Activated CD8-positive, alpha-beta memory T cell treated with anti-CD3 and anti-CD28 coated beads, Interleukin-2, amount 50 U/mL, for 48 hours (primary cell): ENCODE results near the gene TFEC.
"Not testable (repeated sequence)": the region's sequence is repeated elsewhere in the genome, so short reads cannot be mapped to it uniquely, and the experiment has no call there.

ENCODE experiments used
- DNase-seq: peaks from one replicate; pipeline ENCODE4 v3.0.0-alpha.2; 2020

Gene TFEC

GRCh38 chr7:115987486-115987885, 43.1 kb downstream of the TFEC start:
- no peak for DNase-seq

DNA sequence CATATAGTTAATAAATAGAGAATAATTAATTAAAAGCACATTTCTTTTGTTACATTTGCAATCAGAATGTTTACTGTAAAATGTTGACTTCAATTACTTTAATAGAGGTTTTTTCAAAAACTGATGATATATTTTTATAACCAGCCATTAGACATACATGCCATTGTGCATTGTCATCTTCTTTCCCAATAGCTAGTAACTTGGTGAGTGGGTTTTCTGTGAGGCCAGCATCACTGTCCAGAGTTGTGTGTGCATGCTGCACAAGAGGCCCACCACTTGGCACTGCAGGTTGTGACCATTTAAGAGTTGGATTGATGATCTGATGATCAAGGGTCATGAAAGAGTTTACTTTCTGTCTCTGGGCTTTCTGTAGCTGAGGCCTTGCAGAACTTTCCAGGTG, 46.5 kb downstream of the TFEC start:
- DNase-seq: no peak

DNA sequence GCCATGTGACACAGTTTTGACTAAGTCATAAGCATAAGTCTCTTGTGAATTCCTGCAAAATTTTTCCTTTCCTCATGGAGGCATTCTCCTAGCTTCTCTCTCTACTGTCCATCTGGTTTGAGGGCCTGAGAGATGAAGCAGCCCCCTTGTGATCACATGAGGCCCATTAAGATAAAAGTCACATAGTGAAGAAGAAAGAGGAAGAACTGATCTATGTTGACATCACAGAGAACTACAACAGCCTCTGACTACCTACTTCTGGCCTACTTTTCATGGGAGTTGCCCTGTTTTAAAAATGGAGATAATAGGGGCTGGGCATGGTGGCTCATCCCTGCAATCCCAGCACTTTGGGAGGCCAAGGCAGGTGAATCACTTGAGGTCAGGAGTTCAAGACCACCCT, 50.4 kb downstream of the TFEC start:
- DNase-seq: no peak

DNA sequence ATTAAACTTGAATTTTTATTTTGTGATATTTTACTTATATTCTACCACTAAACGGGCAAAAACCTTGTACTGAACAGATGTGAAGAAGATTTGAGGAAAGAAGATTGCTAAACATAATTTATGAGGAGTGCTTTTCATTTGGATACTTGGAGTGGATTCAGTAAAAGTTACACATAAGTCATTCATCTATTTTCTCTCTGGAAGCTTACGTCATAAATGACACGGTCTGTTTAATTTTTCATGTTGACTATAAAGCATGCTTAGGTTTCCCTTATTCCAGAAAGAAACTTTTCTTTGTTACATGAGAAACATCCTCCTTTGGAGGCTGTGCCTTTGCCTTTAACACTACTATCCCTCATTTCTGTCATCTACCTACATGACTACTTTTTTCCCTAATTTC, 53.9 kb downstream of the TFEC start:
- DNase-seq: no peak

DNA sequence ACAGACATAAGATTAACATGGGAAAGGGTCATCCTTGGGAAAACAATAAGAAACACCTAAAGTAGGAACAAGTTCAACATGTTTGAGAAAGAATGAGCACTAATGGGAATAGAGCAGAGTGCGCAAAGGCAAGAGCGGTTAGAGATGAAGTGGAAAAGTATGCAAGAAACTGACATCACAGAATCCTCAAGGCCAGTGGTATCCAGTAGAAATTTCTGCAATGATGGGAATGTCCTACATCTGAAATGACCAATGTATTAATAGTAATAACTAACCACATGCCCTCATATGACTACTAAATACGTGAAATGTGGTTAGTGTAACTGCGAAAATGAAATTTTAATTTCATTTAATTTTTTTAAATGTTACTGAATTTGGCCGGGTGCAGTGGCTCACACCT, 54.8 kb downstream of the TFEC start:
- DNase-seq: no peak

- no peak for DNase-seq
Measured at GRCh38 chr7:115973406-115973805, 57.2 kb downstream of the TFEC start.

DNA sequence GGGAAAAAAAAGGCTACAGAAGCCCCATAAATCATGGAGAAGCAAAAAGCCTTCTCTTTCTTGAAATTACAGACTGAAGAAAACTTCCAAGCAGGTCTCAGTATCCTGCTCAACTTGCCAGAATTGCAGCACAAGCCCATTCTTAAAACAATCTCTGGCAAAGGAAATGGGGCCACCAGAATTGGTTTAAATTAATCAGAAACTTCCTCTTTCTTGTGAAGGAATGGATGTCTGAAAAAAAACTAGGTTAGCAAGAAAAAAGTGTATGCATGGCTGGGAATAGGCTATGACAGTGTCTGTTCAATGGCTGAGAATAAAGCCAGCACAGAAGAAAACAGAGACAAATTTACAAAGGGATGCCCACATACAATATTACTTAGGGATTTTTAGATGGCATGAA, 59.1 kb downstream of the TFEC start:
- DNase-seq: no peak

DNA sequence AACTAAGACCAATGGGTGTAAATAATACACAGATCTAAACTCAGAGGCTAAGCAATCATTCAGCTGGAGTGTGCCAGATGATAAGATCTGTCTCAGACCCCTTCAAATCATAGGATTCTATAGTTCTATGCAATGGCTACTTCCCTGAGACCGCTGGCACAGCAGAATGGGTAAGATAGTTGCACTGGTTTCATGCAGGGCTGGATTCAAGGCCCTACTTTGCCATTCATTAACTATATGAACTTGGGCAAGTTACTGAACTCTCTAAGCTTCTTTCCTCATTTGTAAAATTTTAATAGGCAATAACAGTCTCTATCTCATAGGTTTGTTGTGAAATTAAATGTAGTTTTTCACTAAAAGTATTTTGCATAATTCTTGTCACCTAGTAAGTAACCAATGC, 62.0 kb downstream of the TFEC start:
- DNase-seq: no peak

DNA sequence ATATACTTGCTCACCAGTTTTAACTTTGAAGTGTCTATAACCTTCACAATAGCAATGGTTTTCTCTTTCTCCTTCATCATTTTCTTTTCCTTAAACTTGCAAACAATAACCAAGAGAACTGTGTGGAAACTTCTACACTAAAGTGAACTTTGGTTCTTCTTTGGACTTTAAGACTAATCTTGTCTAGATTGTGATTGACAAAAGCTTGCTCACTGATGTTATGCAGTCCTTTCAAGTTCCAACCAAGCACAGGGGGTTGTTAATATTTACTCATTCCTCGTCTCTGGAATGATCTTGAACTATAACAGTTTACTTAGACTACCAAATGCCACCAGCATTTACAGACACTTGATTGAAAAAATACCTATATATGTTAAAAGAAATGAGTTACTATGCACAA, 62.4 kb downstream of the TFEC start:
- DNase-seq: no peak

GRCh38 chr7:115965796-115966475, 64.6 kb downstream of the TFEC start:
- no peak for DNase-seq

DNA sequence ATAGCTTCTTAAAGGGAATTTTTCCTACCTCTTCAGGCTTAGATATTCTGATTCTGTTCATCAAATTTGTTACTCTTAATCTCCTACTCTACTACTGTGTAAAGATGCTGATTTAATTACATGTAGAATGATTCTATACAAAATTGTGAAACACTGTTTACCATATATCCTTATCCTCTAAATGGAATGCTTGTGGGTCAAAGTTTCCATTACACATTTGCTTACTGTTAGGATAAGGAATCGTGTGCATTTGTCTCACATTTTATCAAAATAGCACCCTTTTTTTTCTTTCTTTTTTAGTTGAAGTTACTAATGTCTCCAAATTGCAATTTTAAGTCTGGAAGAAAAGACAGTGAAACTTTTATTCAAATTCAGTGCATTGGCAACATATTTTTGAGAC, 65.3 kb downstream of the TFEC start:
- no peak for DNase-seq

DNA sequence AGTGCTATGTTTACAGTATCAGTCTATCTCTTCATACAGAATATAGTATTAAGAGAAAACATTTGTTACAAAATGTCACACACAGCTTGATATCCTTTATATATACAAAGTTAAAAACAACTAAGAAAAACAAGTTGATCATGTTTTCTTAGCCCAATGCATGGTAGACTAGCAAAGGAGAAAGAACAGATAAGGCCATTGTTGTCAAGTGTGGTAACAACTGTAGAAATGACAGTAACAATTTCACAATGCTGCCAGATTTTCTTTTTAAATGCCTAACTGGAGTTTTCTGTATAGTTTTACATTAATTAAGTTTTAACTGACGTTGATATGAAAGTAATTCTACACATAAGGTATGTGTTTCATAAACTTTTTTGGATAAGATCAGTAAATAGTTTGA, 65.8 kb downstream of the TFEC start:
- DNase-seq: no peak

GRCh38 chr7:115962340-115962739, 68.2 kb downstream of the TFEC start:
- DNase-seq: no peak

GRCh38 chr7:115953592-115954255, 76.8 kb downstream of the TFEC start:
- no peak for DNase-seq

DNA sequence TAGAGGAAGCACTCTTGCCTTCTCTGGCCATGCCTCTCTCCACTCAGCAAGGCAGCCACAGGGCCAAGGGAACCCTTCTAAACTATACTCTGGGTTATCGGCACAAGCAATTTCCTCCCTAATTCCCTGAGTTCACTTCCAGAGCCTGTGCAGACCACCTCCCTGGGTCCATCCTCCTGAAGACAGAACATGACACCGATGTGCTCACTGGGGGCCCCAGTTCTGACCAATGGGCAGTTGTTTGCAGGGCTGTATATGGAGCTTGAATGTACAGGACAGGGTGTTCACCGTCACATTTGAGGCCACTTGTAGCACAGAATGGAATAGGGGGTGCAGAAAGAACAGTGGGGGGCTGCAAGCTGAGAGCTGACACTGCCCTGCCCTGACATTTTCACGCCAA, 77.7 kb downstream of the TFEC start:
- DNase-seq: no peak

- DNase-seq: no peak
Measured at GRCh38 chr7:115951547-115951946, 79.0 kb downstream of the TFEC start.

DNA sequence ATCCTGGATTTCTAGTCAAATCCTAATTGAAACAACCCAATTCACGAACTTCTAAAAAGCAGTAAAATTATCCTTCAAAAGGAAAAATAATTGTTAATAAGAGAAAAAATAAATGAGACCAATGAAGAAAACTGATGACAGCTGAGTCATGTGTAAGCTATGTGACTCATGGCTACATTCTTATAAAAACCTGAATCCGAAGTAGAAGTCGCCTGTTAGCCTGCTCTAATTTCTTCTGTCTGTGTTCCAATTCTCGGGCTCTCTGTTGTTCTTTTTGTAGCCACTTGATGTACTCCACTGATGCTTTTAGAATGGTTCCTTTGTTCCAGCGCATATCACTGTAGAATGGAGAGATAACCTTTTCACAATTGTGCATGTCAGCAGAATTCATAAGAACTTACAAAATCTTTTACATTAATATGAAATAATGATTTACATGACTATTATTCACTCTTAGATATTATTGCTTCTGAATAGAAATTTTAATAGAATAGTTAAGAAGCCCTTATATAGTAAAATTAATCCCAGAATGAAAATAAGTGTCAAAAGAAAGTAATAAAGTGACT, 88.8 kb downstream of the TFEC start:
- no peak for DNase-seq

- no peak for DNase-seq
Measured at GRCh38 chr7:115940460-115941060, 90.0 kb downstream of the TFEC start.

- no peak for DNase-seq
Measured at GRCh38 chr7:115937960-115938359, 92.6 kb downstream of the TFEC start.

DNA sequence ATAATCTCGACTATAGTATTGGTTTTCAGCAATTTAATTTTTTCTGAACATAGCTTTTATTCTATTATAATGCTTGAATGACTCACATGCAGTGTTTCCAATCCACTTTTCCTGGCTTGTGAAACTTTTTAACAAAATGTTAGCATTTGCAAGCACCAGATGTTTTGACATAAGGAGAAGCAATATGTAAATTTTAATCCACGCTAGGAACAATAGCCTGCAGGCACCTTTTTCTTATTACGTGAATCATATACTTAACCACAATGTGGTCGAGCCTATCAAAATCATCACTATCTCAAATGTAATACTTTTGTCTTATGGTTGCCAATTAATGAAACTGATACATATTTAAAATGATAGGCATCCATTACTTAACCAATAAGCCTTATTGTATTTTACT, 97.1 kb downstream of the TFEC start:
- no peak for DNase-seq

- DNase-seq: no peak
Measured at GRCh38 chr7:115932880-115933279, 97.7 kb downstream of the TFEC start.

- DNase-seq: not testable (repeated sequence)
Measured at GRCh38 chr7:115930184-115930583, 100.4 kb downstream of the TFEC start.

- DNase-seq: not testable (repeated sequence)
Measured at GRCh38 chr7:115929736-115930135, 100.8 kb downstream of the TFEC start.

- no peak for DNase-seq
Measured at GRCh38 chr7:115924411-115924810, 106.2 kb downstream of the TFEC start.
